Left renal pelvis (tissue), 4 donors: ENCODE measurements around the gene ARAP1. TPM values are rescaled to one million over a fixed set of nuclear protein-coding genes. Genes with fewer than 3 reads are reported as not detected.
A peak's percentile ranks its signal among the peaks of the same experiment; 100 is the strongest.

Source experiments
- DNase-seq, 4 donors: peaks; one replicate each; pipeline ENCODE4 v3.0.0-alpha.2; 2013; ENCODE audit warnings: low read depth in 4 of 4, low spot score in 3 of 4
- polyA plus RNA-seq, 4 donors: library from polyadenylated mRNA; unstranded; fragments of 120-200 nt; gene quantifications; one replicate each; pipeline ENCODE4 v1.2.1, GENCODE V29; 2013; ENCODE audit not compliant: insufficient read length in 4 of 4

Gene ARAP1
- polyA plus RNA-seq, 4 donors: 68.3 to 108 (median 78.7) TPM

- no peak for DNase-seq
Measured at GRCh38 chr11:72688486-72688885, 63.7 kb downstream of the ARAP1 start.

GRCh38 chr11:72687326-72687725 is 64.9 kb downstream of the ARAP1 start:
- no peak for DNase-seq

- DNase-seq: no peak
Measured at GRCh38 chr11:72686639-72687220, 65.5 kb downstream of the ARAP1 start.

GRCh38 chr11:72685560-72686480 is 66.4 kb downstream of the ARAP1 start:
- DNase-seq: peak in 1 of 4 donors; percentile 27

GRCh38 chr11:72684236-72684912 is 67.8 kb downstream of the ARAP1 start:
- DNase-seq: no peak

GRCh38 chr11:72683782-72684200 is 68.4 kb downstream of the ARAP1 start:
- DNase-seq: no peak

GRCh38 chr11:72682858-72683243 is 69.4 kb downstream of the ARAP1 start:
- no peak for DNase-seq

- no peak for DNase-seq
Measured at GRCh38 chr11:72682238-72682857, 69.9 kb downstream of the ARAP1 start.

GRCh38 chr11:72681226-72682153 is 70.7 kb downstream of the ARAP1 start:
- DNase-seq: no peak

- DNase-seq: no peak
Measured at GRCh38 chr11:72680624-72681158, 71.5 kb downstream of the ARAP1 start.

- DNase-seq: no peak
Measured at GRCh38 chr11:72679869-72680268, 72.3 kb downstream of the ARAP1 start.

GRCh38 chr11:72678524-72678923 is 73.7 kb downstream of the ARAP1 start:
- no peak for DNase-seq

GRCh38 chr11:72676861-72677341 is 75.3 kb downstream of the ARAP1 start:
- DNase-seq: peak; percentile 19 to 65 (median 48)

GRCh38 chr11:72675221-72675620 is 77.0 kb downstream of the ARAP1 start:
- DNase-seq: no peak

GRCh38 chr11:72673943-72674828 is 78.0 kb downstream of the ARAP1 start, which contains the start of gene PDE2A:
Gene PDE2A (minus strand): TSS chr11:72674422. CDS start chr11:72674207, 215 bp downstream.
- DNase-seq: no peak

- peak in 1 of 4 donors; percentile 35 for DNase-seq
Measured at GRCh38 chr11:72673284-72673942, 78.8 kb downstream of the ARAP1 start.

- no peak for DNase-seq
Measured at GRCh38 chr11:72672597-72673238, 79.5 kb downstream of the ARAP1 start.
